HCT116 (cell line): ENCODE results near the gene AP2A1. TPM values are rescaled to one million over a fixed set of nuclear protein-coding genes. Genes with fewer than 3 reads are reported as not detected.

Experiments used
- ATAC-seq: fragments of 200-7000 bp; cut with Tn5 transposase; 2 replicates; pipeline ENCODE4 v1.9.1; 2020; ENCODE audit warnings: mild to moderate bottlenecking, moderate library complexity
- BruUV-seq: library from RNA; stranded (reverse); fragments of 400-500 nt; replicated peaks from 2 replicates; lab custom pipeline; 2021; lab: Mats Ljungman, UMichigan
- CTCF ChIA-PET: fragments of 300-600 bp; sonication (Branson Sonifier 250); formaldehyde crosslinking; loops from one replicate; lab custom pipeline; 2021; ENCODE audit warnings: antibody characterized with exemption; lab: Charles Lee
- POLR2A ChIA-PET: fragments of 300-600, 350-600 bp; sonication (Branson Sonifier 250); formaldehyde crosslinking; loops from one replicate; lab custom pipeline; 2021; ENCODE audit warnings: antibody characterized with exemption; lab: Charles Lee
- RAD21 ChIA-PET, 2 experiments: fragments of 300-600 bp; sonication (Branson Sonifier 250); formaldehyde crosslinking; loops; one replicate each; lab custom pipeline; 2023; ENCODE audit warnings: low total read pairs in 2 of 2; ENCODE audit not compliant: uncharacterized antibody in 2 of 2, unreplicated experiment in 2 of 2, low non-redundant PET in 1 of 2; lab: Charles Lee
- DNase-seq: peaks from one replicate; pipeline ENCODE4 v3.0.0-alpha.2; 2010; ENCODE audit warnings: low read depth, low spot score
- H2AFZ ChIP-seq: fragments of 200-600 bp; shearing (Covaris generic), sonication (generic); 2 replicates; pipeline ENCODE4 v1.6.1; 2017; ENCODE audit warnings: low read depth, mixed run types, mixed read lengths, antibody characterized with exemption, low read length; ENCODE audit not compliant: poor library complexity, severe bottlenecking
- H3K27ac ChIP-seq: 2 replicates; pipeline ENCODE4 v1.5.1; 2012; ENCODE audit warnings: low read depth, low read length
- H3K27me3 ChIP-seq: fragments of 200-600 bp; sonication (generic); 2 replicates; pipeline ENCODE4 v1.6.1; 2016; ENCODE audit warnings: mixed run types, low read length, mixed read lengths; ENCODE audit not compliant: insufficient read depth
- H3K36me3 ChIP-seq, 2 experiments: fragments of 200-500 bp in 1 of 2; fragments of 200-600 bp in 1 of 2; sonication (Bioruptor generic) in 1 of 2; sonication (generic) in 1 of 2; 2 replicates each; pipeline versions ENCODE4 v1.5.1 to v1.6.1; 2014 to 2016; ENCODE audit warnings: low read length in 2 of 2, inconsistent platforms in 1 of 2, mixed read lengths in 1 of 2, mixed run types in 1 of 2; ENCODE audit not compliant: insufficient read depth in 2 of 2, control insufficient read depth in 1 of 2
- H3K4me1 ChIP-seq, 2 experiments: fragments of 200-600 bp in 1 of 2; sonication (generic) in 1 of 2; 2 replicates each; pipeline versions ENCODE4 v1.5.1 to v1.6.1; 2012 to 2017; ENCODE audit warnings: low read length in 2 of 2, inconsistent platforms in 1 of 2, mild to moderate bottlenecking in 1 of 2, mixed read lengths in 1 of 2, mixed run types in 1 of 2, moderate library complexity in 1 of 2; ENCODE audit not compliant: insufficient read depth in 2 of 2, control insufficient read depth in 1 of 2
- H3K4me2 ChIP-seq: fragments of 200-600 bp; sonication (generic); 2 replicates; pipeline ENCODE4 v1.6.1; 2017; ENCODE audit warnings: mixed run types, low read length, mixed read lengths
- H3K4me3 ChIP-seq, 2 experiments: fragments of 200-600 bp in 1 of 2; sonication (generic) in 1 of 2; replicated peaks in 1 of 2; 2 replicates each; pipeline ENCODE4 v1.5.1; 2011 to 2016; ENCODE audit warnings: low read length in 2 of 2, control low read depth in 1 of 2, low read depth in 1 of 2, mild to moderate bottlenecking in 1 of 2, mixed read lengths in 1 of 2, mixed run types in 1 of 2
- H3K79me2 ChIP-seq: fragments of 200-600 bp; sonication (generic); 2 replicates; pipeline ENCODE4 v1.6.1; 2017; ENCODE audit warnings: mild to moderate bottlenecking, mixed run types, low read length, moderate library complexity, mixed read lengths; ENCODE audit not compliant: insufficient read depth
- H3K9ac ChIP-seq: fragments of 200-600 bp; sonication (generic); 2 replicates; pipeline ENCODE4 v1.6.1; 2016; ENCODE audit warnings: low read length, mixed read lengths
- H3K9me2 ChIP-seq: fragments of 200-600 bp; sonication (generic), shearing (Covaris generic); 2 replicates; pipeline ENCODE4 v1.6.1; 2017; ENCODE audit warnings: mixed run types, mild to moderate bottlenecking, moderate library complexity; ENCODE audit not compliant: insufficient read depth
- H3K9me3 ChIP-seq, 2 experiments: fragments of 200-500 bp in 1 of 2; fragments of 200-600 bp in 1 of 2; sonication (Bioruptor generic) in 1 of 2; sonication (generic) in 1 of 2; 2 replicates each; pipeline ENCODE4 v1.6.1; 2014 to 2017; ENCODE audit warnings: low read length in 2 of 2, mixed read lengths in 2 of 2, inconsistent platforms in 1 of 2, low read depth in 1 of 2, mild to moderate bottlenecking in 1 of 2, mixed run types in 1 of 2, moderate library complexity in 1 of 2; ENCODE audit not compliant: control insufficient read depth in 1 of 2, insufficient read depth in 1 of 2
- H4K20me1 ChIP-seq: fragments of 200-600 bp; sonication (generic), shearing (Covaris generic); 2 replicates; pipeline ENCODE4 v1.6.1; 2017; ENCODE audit warnings: mixed run types, mild to moderate bottlenecking, moderate library complexity; ENCODE audit not compliant: insufficient read depth
- EZH2 ChIP-seq: fragments of 200-600 bp; sonication (generic); IDR thresholded peaks from 2 replicates; pipeline ENCODE4 v1.6.1; 2017; ENCODE audit warnings: antibody characterized with exemption, mixed run types
- EZH2phosphoT487 ChIP-seq: fragments of 200-600 bp; IDR thresholded peaks from 2 replicates; pipeline ENCODE4 v1.6.1; 2018; ENCODE audit warnings: antibody characterized with exemption, borderline replicate concordance
- JUND ChIP-seq: IDR thresholded peaks from 2 replicates; pipeline ENCODE4 v1.6.1; 2012
- MAX ChIP-seq: IDR thresholded peaks from 2 replicates; pipeline ENCODE4 v1.6.1; 2012
- POLR2AphosphoS5 ChIP-seq: IDR thresholded peaks from 2 replicates; pipeline ENCODE4 v1.6.1; 2011; ENCODE audit warnings: mild to moderate bottlenecking, low read depth, low read length, moderate library complexity
- RAD21 ChIP-seq: IDR thresholded peaks from 2 replicates; pipeline ENCODE4 v1.6.1; 2012; ENCODE audit warnings: low read depth, mild to moderate bottlenecking
- REST ChIP-seq: IDR thresholded peaks from 2 replicates; pipeline ENCODE4 v1.6.1; 2012; ENCODE audit warnings: low read depth
- SIN3A ChIP-seq: IDR thresholded peaks from 2 replicates; pipeline ENCODE4 v1.6.1; 2012; ENCODE audit warnings: low read depth
- SP1 ChIP-seq: IDR thresholded peaks from 2 replicates; pipeline ENCODE4 v1.6.1; 2012; ENCODE audit warnings: low read depth
- SRF ChIP-seq: IDR thresholded peaks from 2 replicates; pipeline ENCODE4 v1.6.1; 2012; ENCODE audit warnings: low read depth
- intact Hi-C: fragments of 100-400 bp; cut with micrococcal nuclease; formaldehyde crosslinking; loops from 2 replicates; pipeline ENCODE4 v1.10.0; 2022
- total RNA-seq: library from RNA; stranded (reverse); gene quantifications from one replicate; pipeline ENCODE4 v1.2.1, GENCODE V29; 2021; ENCODE audit not compliant: unreplicated experiment
- TF ChIP-seq, protein P1 (sequence below), 3 experiments: fragments of 200-600 bp in 1 of 3; sonication (generic) in 1 of 3; IDR thresholded peaks in 2 of 3; conservative IDR thresholded peaks in 1 of 3; 2 replicates each; pipeline ENCODE4 v1.5.1; 2012 to 2017; ENCODE audit warnings: low read depth in 2 of 3, low read length in 2 of 3, antibody characterized with exemption in 1 of 3, borderline replicate concordance in 1 of 3, control low read depth in 1 of 3, mild to moderate bottlenecking in 1 of 3, mixed read lengths in 1 of 3, mixed run types in 1 of 3, moderate library complexity in 1 of 3; ENCODE audit not compliant: insufficient read depth in 1 of 3

The AP2A1 gene
- total RNA-seq, 1 experiment from 2014 or later, result 102 TPM

- no peak for TF ChIP-seq SRF
- TF ChIP-seq MAX, result peak; percentile 13; the same call in 1 of the 2 replicates
- no peak for TF ChIP-seq JUND
- TF ChIP-seq RAD21, result no peak
- TF ChIP-seq, protein P1, sequence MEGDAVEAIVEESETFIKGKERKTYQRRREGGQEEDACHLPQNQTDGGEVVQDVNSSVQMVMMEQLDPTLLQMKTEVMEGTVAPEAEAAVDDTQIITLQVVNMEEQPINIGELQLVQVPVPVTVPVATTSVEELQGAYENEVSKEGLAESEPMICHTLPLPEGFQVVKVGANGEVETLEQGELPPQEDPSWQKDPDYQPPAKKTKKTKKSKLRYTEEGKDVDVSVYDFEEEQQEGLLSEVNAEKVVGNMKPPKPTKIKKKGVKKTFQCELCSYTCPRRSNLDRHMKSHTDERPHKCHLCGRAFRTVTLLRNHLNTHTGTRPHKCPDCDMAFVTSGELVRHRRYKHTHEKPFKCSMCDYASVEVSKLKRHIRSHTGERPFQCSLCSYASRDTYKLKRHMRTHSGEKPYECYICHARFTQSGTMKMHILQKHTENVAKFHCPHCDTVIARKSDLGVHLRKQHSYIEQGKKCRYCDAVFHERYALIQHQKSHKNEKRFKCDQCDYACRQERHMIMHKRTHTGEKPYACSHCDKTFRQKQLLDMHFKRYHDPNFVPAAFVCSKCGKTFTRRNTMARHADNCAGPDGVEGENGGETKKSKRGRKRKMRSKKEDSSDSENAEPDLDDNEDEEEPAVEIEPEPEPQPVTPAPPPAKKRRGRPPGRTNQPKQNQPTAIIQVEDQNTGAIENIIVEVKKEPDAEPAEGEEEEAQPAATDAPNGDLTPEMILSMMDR (IDR thresholded peaks at IDR 0.05 in 2 of 3, conservative IDR thresholded peaks at IDR 0.05 in 1 of 3; ENCODE audit: borderline replicate concordance in 1 of 3, insufficient read depth in 1 of 3, low read depth in 2 of 3, low read length in 2 of 3), result no peak
- no peak for TF ChIP-seq EZH2
- no peak for TF ChIP-seq EZH2phosphoT487
- Histone ChIP-seq H3K9me2 (no peaks in the 10 kb centered on the region), H4K20me1 (no peaks in the 10 kb centered on the region), H3K79me2 (no peaks in the 10 kb centered on the region), H3K4me2 (peak overlapping the region; percentile 78), H3K27ac (peak overlapping the region; percentile 63), H3K9me3 (no peaks in the 10 kb centered on the region), H3K4me1 (peaks cover 6 to 44% of the 10 kb centered on the region in 2 experiments; a peak in 3 of 4 replicates), H3K9ac (peak overlapping the region; percentile 66; the same call in 1 of the 2 replicates), H3K27me3 (no peaks in the 10 kb centered on the region), H3K4me3 (peak overlapping the region; percentile 49 to 60), H3K36me3 (no peaks in the 10 kb centered on the region), H2AFZ (no peak overlapping the region)
- ChIA-PET POLR2A (no interaction called here), CTCF (interaction anchor here (1.2 kb wide), 1 partner anchor 92 kb away, joined by 3 read pairs; no protein-coding TSS in a partner anchor), RAD21 (no interaction called here)
- no TSS peak for BruUV-seq
- DNase-seq, result no peak
- ATAC-seq, result no peak
- intact Hi-C loops, result loop anchor here (5.0 kb wide), 1 partner anchor 43 kb away; the partner anchor contains the start of gene AP2A1
These were observed 43.2 kb downstream of the AP2A1 start for GRCh38 chr19:49809941-49810389.

DNA sequence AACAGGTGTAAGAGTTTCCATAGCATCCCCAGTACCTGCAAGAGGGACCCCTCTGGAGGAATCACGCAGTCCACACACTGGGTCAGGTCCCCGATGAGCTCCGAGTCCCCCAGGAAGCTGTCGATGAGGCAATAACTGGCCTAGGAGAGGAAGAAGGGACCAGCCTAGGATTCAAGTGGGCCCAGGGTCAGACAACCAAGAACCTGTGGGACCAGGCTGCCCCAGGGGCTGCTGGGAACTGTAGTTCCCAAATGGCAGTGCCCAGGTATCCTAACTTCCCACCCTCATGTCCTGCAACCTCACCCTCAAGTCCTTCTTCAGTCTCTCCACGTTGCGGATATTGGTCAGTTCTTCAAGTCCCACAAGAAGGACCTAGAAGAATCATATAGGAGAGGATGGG, 44.5 kb downstream of the AP2A1 start:
- H3K4me3 ChIP-seq, result no peak overlapping the region
- H3K9me3 ChIP-seq, result no peaks in the 10 kb centered on the region
- H3K27me3 ChIP-seq, result no peaks in the 10 kb centered on the region
- H3K36me3 ChIP-seq, result no peaks in the 10 kb centered on the region
- POLR2A ChIA-PET, result no interaction called here
- no TSS peak for BruUV-seq
- no peak overlapping the region for H3K9ac ChIP-seq
- CTCF ChIA-PET, result no interaction called here
- H3K79me2 ChIP-seq, result no peaks in the 10 kb centered on the region
- RAD21 ChIA-PET, result no interaction called here
- no peak overlapping the region for H3K4me2 ChIP-seq
- H2AFZ ChIP-seq, result no peak overlapping the region
- H3K9me2 ChIP-seq, result no peaks in the 10 kb centered on the region
- DNase-seq, result no peak
- no peak overlapping the region for H3K27ac ChIP-seq
- no peaks in the 10 kb centered on the region for H4K20me1 ChIP-seq
- intact Hi-C loops, result no loop called here
- H3K4me1 ChIP-seq, result peaks cover 6 to 32% of the 10 kb centered on the region in 2 experiments; a peak in 3 of 4 replicates
- ATAC-seq, result no peak
- TF ChIP-seq SIN3A, result no peak
- no peak for TF ChIP-seq SP1
- no peak for TF ChIP-seq POLR2AphosphoS5
- TF ChIP-seq, protein P1 (IDR thresholded peaks at IDR 0.05 in 2 of 3, conservative IDR thresholded peaks at IDR 0.05 in 1 of 3; ENCODE audit: borderline replicate concordance in 1 of 3, insufficient read depth in 1 of 3, low read depth in 2 of 3, low read length in 2 of 3), result no peak
- no peak for TF ChIP-seq REST
